ENCODE measurements around the gene IFNA10. TPM values are rescaled to one million over a fixed set of nuclear protein-coding genes. Genes with fewer than 3 reads are reported as not detected.
"Not testable (repeated sequence)": the region's sequence is repeated elsewhere in the genome, so short reads cannot be mapped to it uniquely, and the experiment has no call there.

IFNA10 gene
- total RNA-seq, 1 experiment from 2014 or later = not detected

DNA sequence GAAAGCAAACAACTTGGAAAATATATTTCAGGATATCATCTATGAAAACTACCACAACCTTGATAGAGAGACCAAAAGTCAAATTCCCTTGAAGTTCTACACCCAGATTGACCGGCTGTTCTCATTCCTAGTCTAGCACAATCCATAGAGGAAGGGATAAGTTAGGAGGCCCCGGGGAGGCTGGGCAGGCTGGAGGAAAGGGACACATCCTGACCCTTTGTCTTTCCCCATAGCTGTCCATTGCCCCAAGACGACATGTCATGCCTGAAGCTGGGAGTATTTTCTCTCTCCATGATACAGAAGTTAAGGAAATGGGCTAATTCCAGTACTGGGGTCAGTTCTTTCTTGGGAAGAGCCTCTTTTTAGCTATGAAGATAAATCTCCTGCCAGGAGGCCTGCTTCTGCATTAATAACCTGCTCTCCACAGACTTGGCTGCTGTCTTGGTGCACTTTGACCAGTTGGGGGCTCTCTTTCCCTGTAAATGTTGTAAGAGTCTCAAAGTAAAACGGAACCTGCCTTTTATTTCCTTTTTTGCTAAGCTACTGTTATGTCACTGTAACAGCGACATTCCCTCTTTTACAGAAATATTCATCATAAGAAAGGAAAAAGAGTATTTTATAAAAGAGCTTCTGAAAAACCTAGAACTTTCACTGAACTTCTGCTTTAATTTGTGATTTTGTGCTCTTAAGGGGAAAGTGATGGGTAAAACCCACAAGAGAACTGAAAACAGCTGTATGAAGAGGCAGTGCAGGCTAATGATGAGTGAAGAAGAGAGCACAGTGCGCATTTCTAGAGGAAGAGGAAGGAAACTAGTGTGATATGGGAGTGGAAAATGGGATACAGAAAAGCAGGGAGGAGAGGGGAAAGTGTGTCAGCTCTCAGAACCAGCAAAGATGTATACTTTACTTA is 11.8 kb downstream of the IFNA10 start:
- peak; percentile 12 for DNase-seq (ENCODE audit: low read depth)

DNA sequence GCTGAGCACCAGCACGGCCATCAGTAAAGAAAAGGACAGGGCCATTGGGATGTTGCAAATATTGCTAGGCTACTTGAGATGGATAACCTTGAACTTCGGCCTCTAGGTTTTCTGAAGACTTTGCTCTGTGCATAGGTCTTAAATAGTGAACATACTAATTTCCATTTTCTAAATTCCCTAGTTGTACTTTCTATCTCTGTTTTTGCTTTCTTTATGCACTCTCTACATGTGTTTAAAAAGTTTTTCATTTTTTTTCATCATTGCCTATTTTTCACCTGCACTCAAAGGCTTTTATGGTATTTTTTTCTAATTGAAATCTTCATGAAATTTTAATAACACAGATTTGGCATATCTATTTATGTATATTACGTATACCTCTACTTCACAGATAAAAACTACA is 19.5 kb downstream of the IFNA10 start, which contains the start of gene IFNA4:
TSS of gene IFNA4 (minus strand) at position 101 of the 400 bp plus-strand sequence. CDS start at position 45, 56 bp downstream.
- not testable (repeated sequence) for DNase-seq (ENCODE audit: low read depth)

DNA sequence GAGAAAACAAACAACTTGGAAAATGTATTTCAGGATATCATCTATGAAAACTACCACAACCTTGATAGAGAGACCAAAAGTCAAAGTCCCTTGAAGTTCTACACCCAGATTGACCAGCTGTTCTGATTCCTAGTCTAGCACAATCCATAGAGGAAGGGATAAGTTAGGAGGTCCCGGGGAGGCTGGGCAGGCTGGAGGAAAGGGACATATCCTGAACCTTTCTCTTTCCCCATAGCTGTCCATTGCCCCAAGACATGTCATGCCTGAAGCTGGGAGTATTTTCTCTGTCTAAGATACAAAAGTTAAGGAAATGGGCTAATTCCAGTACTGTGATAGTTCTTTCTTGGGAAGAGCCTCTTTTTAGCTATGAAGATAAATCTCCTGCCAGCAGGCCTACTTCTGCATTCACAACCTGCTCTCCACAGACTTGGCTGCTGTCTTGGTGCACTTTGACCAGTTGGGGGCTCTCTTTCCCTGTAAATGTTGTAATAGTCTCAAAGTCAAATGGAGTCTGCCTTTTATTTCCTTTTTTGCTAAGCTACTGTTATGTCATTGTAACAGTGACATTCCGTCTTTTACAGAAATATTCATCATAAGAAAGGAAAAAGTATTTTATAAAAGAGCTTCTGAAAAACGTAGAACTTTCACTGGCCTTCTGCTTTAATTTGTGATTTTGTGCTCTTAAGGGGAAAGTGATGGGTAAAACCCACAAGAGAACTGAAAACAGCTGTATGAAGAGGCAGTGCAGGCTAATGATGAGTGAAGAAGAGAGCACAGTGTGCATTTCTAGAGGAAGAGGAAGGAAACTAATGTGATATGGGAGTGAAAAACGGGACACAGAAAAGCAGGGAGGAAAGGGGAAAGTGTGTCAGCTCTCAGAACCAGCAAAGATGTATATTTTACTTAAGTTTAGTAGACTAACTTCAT is 23.9 kb downstream of the IFNA10 start:
- peak; percentile 15 for DNase-seq (ENCODE audit: low read depth)

GRCh38 chr9:21174671-21175070 is 32.3 kb downstream of the IFNA10 start:
- DNase-seq (ENCODE audit: low read depth) = peak; percentile 3

DNA sequence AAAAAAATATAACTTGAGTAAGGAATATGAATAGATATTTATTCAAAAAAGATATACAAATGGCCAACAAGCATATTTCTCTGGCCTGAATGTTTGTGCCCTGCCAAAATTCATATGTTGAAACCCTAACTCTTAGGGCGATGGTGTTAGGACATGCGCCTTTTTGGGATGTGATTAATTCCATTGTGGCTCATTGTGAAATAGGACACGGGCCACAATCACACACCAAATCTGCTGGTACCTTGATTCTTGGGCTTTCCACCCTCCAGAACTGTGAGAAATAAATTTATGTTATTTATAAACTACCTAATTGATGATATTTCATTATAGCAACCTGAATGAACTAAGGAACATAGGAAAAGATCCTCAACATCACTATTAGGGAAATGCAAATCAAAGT is 34.8 kb downstream of the IFNA10 start:
- DNase-seq (ENCODE audit: low read depth) = no peak

DNA sequence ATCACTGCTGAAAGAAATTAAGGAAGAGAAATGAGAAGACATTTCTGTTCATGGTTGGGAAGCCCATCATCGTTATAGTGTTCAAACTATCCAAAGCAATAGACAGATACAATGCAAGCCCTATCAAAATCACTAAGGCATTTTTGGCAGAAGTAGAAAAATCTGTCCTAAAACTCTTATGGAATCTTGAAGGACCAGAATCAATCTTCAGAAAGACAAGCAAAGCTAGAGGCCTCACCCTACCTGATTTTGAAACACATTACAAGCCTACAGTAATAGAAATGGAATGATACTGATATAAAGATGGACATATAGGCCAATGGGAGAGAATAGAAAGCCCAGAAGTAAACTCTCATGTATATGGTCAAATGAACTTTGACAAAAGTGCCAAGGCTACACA is 35.6 kb downstream of the IFNA10 start:
- DNase-seq (ENCODE audit: low read depth) = no peak

- DNase-seq (ENCODE audit: low read depth) = not testable (repeated sequence)
These were observed 40.4 kb downstream of the IFNA10 start, which contains the start of gene IFNA21 for GRCh38 chr9:21166560-21166959. IFNA21 (minus strand) TSS chr9:21166660; CDS start chr9:21166612, 48 bp downstream.

DNA sequence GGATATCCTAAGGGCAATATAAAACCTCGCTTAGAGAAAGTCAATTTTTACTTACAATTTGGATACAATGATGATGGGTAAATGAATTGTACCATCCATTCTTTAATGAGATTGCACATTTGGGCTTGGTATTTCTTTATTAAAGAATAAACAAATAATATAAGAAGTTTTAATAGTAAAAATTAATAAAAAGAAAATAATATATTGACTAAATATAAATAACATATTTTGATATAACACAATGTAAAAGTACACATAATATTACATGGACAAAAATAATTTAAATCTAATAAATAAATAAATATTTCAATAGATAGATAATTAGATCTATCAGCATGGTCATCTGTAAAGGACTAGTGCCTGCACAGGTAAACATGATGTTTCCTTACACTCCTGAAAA is 41.4 kb downstream of the IFNA10 start:
- no peak for DNase-seq (ENCODE audit: low read depth)

- DNase-seq (ENCODE audit: low read depth) = peak; percentile 53
These were observed 46.8 kb downstream of the IFNA10 start for GRCh38 chr9:21160178-21160577.

Other genes starting within 250 kb of the IFNA10 start
- gene HACD4, start 175.5 kb downstream of the IFNA10 start, total RNA-seq (2014; rRNA removed; shearing (Covaris generic)) = under 0.01 and 0.24 TPM in 2 replicates
- not detected in 2 replicates for gene IFNB1, start 129.2 kb downstream of the IFNA10 start, total RNA-seq (2014; rRNA removed; shearing (Covaris generic))
- gene IFNW1, start 65.3 kb downstream of the IFNA10 start, total RNA-seq (2014; rRNA removed; shearing (Covaris generic)) = not detected in 2 replicates
- not detected in 2 replicates for gene IFNA21, start 40.5 kb downstream of the IFNA10 start, total RNA-seq (2014; rRNA removed; shearing (Covaris generic))
- gene IFNA4, start 19.6 kb downstream of the IFNA10 start, total RNA-seq (2014; rRNA removed; shearing (Covaris generic)) = not detected in 2 replicates
- not detected in 2 replicates for gene IFNA7, start 4.9 kb downstream of the IFNA10 start, total RNA-seq (2014; rRNA removed; shearing (Covaris generic))
- gene IFNA16, start 10.2 kb upstream of the IFNA10 start, total RNA-seq (2014; rRNA removed; shearing (Covaris generic)) = not detected in 2 replicates
- gene IFNA17, start 21.1 kb upstream of the IFNA10 start, total RNA-seq (2014; rRNA removed; shearing (Covaris generic)) = not detected in 2 replicates
- gene IFNA14, start 32.9 kb upstream of the IFNA10 start, total RNA-seq (2014; rRNA removed; shearing (Covaris generic)) = not detected in 2 replicates
- not detected in 2 replicates for gene IFNA5, start 98.2 kb upstream of the IFNA10 start, total RNA-seq (2014; rRNA removed; shearing (Covaris generic))
- gene KLHL9, start 128.3 kb upstream of the IFNA10 start, total RNA-seq (2014; rRNA removed; shearing (Covaris generic)) = 19.6 and 22.3 TPM in 2 replicates
- gene IFNA6, start 143.7 kb upstream of the IFNA10 start, total RNA-seq (2014; rRNA removed; shearing (Covaris generic)) = not detected in 2 replicates
- not detected in 2 replicates for gene IFNA13, start 160.9 kb upstream of the IFNA10 start, total RNA-seq (2014; rRNA removed; shearing (Covaris generic))
- gene IFNA2, start 178.3 kb upstream of the IFNA10 start, total RNA-seq (2014; rRNA removed; shearing (Covaris generic)) = not detected in 2 replicates
- not detected in 2 replicates for gene IFNA8, start 202.0 kb upstream of the IFNA10 start, total RNA-seq (2014; rRNA removed; shearing (Covaris generic))
- not detected in 2 replicates for gene IFNA1, start 233.3 kb upstream of the IFNA10 start, total RNA-seq (2014; rRNA removed; shearing (Covaris generic))